ENCODE results near the gene MID1.

MID1 gene

DNA sequence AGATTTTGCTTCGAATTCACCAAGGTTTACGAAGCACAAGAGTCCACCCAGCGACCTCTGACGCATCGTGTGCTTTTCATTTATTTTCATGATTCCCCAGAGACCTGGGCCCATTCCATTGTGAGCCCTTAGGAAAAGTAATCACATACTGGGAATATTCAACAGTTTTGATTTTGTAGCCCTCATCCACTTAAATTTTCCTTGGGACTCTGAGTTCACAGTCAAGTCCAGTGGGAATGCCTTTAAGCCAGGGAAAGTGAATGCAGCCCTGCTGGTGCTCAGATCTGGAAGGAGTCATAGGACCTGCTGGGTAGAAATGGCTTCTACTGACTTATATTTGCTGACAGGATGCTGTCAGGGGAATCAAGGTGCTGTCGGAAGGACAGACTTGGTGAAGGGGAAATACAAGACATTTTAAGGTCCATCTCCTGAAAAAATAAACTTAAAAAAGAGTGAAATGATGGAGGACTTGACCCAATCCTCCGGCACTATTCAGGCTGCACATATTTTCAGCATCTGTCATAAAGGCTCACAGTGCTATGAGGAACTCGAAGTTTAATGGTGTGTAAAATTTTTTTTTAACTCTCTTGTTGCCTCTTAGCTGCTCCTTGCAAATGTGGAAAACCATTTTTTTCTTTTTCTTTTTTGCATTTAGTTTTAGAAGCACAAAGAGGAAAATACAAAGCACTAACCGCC is 204.9 kb downstream of the MID1 start:
- Histone ChIP-seq H3K4me2 (ENCODE audit: low read length) (no peak overlapping the region), H2AFZ (ENCODE audit: low read depth, low read length) (no peak overlapping the region), H3K9ac (ENCODE audit: low read length) (no peak overlapping the region), H3K9me3 (ENCODE audit: insufficient read depth, low read length) (no peaks in the 10 kb centered on the region), H4K20me1 (ENCODE audit: insufficient read depth, low read length) (no peaks in the 10 kb centered on the region), H3K27me3 (ENCODE audit: low read depth, low read length) (no peaks in the 10 kb centered on the region), H3K79me2 (ENCODE audit: low read length) (no peaks in the 10 kb centered on the region), H3K36me3 (replicated peaks; ENCODE audit: low read depth, low read length) (no peaks in the 10 kb centered on the region), H3K4me3 (ENCODE audit: low read length) (no peak overlapping the region), H3K4me1 (ENCODE audit: low read length) (no peaks in the 10 kb centered on the region), H3K27ac (ENCODE audit: low read length) (no peak overlapping the region)
- TF ChIP-seq, protein P1, sequence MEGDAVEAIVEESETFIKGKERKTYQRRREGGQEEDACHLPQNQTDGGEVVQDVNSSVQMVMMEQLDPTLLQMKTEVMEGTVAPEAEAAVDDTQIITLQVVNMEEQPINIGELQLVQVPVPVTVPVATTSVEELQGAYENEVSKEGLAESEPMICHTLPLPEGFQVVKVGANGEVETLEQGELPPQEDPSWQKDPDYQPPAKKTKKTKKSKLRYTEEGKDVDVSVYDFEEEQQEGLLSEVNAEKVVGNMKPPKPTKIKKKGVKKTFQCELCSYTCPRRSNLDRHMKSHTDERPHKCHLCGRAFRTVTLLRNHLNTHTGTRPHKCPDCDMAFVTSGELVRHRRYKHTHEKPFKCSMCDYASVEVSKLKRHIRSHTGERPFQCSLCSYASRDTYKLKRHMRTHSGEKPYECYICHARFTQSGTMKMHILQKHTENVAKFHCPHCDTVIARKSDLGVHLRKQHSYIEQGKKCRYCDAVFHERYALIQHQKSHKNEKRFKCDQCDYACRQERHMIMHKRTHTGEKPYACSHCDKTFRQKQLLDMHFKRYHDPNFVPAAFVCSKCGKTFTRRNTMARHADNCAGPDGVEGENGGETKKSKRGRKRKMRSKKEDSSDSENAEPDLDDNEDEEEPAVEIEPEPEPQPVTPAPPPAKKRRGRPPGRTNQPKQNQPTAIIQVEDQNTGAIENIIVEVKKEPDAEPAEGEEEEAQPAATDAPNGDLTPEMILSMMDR (IDR thresholded peaks at IDR 0.05; ENCODE audit: low read depth, low read length), result no peak
- no peak for TF ChIP-seq EZH2phosphoT487 (IDR thresholded peaks at IDR 0.05; ENCODE audit: low read depth)

DNA sequence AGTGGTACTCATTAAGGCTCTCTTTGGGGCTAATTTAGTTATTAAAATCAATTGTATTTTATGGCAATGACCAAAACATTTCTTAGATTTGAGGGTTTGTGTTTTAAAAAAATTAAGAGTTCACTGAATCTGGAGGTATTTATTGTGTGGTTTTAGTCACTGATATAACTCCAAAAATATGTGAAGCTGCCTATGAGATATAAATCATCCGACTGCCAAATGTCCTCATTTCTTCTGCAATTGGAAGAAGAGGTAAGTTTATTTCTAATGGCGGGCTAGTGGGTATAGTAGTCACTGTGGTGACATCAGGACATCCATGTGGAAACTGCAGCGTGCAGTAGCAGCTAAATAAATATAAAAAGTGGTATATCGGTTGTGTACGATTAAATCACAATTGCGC is 205.5 kb downstream of the MID1 start:
- Histone ChIP-seq H3K27me3 (ENCODE audit: low read depth, low read length) (no peaks in the 10 kb centered on the region), H3K4me1 (ENCODE audit: low read length) (no peaks in the 10 kb centered on the region), H3K4me2 (ENCODE audit: low read length) (no peak overlapping the region), H4K20me1 (ENCODE audit: insufficient read depth, low read length) (no peaks in the 10 kb centered on the region), H3K27ac (ENCODE audit: low read length) (no peak overlapping the region), H3K9me3 (ENCODE audit: insufficient read depth, low read length) (no peaks in the 10 kb centered on the region), H3K9ac (ENCODE audit: low read length) (no peak overlapping the region), H2AFZ (ENCODE audit: low read depth, low read length) (no peak overlapping the region), H3K36me3 (replicated peaks; ENCODE audit: low read depth, low read length) (no peaks in the 10 kb centered on the region), H3K79me2 (ENCODE audit: low read length) (no peaks in the 10 kb centered on the region), H3K4me3 (ENCODE audit: low read length) (no peak overlapping the region)
- TF ChIP-seq EZH2phosphoT487 (IDR thresholded peaks at IDR 0.05; ENCODE audit: low read depth), result no peak
- TF ChIP-seq, protein P1 (IDR thresholded peaks at IDR 0.05; ENCODE audit: low read depth, low read length), result no peak

DNA sequence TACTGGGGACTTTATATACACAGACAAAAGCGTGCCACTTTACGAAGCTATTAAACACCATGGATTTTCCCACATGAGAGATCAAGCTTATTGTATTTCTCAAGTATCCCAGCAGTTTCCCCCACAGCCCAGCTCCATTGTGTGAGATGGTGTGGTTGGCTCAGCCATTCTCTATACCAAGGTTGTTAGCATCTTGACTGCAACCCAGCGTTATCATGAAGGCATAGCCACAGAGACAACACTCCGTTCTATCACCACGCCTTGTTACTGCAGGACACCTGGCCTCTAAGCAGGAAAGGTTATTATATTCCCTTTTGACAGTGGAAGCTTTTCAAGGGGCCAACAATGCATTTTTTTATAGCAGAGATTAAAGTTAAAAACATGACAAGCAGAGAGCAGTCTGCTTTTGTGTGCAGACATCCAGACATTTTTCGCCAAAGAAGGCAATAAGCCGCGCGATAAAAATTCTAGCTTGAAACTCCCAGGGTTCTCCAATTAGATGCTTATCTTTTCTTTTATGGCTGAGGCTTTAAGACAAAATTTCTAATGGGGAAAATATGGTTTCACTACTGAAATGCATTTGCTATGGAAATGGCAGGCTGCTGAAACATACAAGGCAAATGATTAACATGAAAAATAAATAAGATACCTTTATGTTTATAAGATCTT is 206.1 kb downstream of the MID1 start:
- TF ChIP-seq EZH2phosphoT487 (IDR thresholded peaks at IDR 0.05; ENCODE audit: low read depth), result no peak
- TF ChIP-seq, protein P1 (IDR thresholded peaks at IDR 0.05; ENCODE audit: low read depth, low read length), result no peak
- Histone ChIP-seq H3K27ac (ENCODE audit: low read length) (no peak overlapping the region), H3K9me3 (ENCODE audit: insufficient read depth, low read length) (no peaks in the 10 kb centered on the region), H3K4me3 (ENCODE audit: low read length) (no peak overlapping the region), H3K4me1 (ENCODE audit: low read length) (no peaks in the 10 kb centered on the region), H3K9ac (ENCODE audit: low read length) (no peak overlapping the region), H3K79me2 (ENCODE audit: low read length) (no peaks in the 10 kb centered on the region), H3K36me3 (replicated peaks; ENCODE audit: low read depth, low read length) (no peaks in the 10 kb centered on the region), H2AFZ (ENCODE audit: low read depth, low read length) (no peak overlapping the region), H3K27me3 (ENCODE audit: low read depth, low read length) (no peaks in the 10 kb centered on the region), H3K4me2 (ENCODE audit: low read length) (no peak overlapping the region), H4K20me1 (ENCODE audit: insufficient read depth, low read length) (no peaks in the 10 kb centered on the region)

DNA sequence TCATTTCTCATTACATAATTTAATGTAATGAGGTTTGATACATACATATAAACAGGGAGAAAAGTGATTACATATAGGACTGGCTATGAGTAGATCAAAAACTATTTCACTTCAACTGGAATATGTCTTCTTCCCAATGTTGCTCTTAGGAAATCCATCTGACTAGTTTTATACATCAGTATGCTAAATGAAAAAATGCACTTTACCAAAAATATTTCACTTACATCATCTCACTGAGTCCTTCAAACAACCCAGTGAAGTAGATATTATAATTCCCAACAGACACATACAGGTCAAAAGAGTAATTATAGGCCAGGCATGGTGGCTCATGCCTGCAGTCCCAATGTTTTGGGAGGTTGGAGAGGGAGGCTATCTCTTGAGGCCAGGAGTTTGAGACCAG is 215.9 kb downstream of the MID1 start:
- Histone ChIP-seq H3K79me2 (ENCODE audit: low read length) (no peaks in the 10 kb centered on the region), H3K9ac (ENCODE audit: low read length) (no peak overlapping the region), H3K4me3 (ENCODE audit: low read length) (no peak overlapping the region), H3K27me3 (ENCODE audit: low read depth, low read length) (0 out of 2 replicates have a peak, but pooled peaks cover 3% of the 10 kb centered on the region), H2AFZ (ENCODE audit: low read depth, low read length) (no peak overlapping the region), H3K9me3 (ENCODE audit: insufficient read depth, low read length) (no peaks in the 10 kb centered on the region), H3K4me2 (ENCODE audit: low read length) (no peak overlapping the region), H3K4me1 (ENCODE audit: low read length) (no peaks in the 10 kb centered on the region), H3K27ac (ENCODE audit: low read length) (no peak overlapping the region), H3K36me3 (replicated peaks; ENCODE audit: low read depth, low read length) (no peaks in the 10 kb centered on the region), H4K20me1 (ENCODE audit: insufficient read depth, low read length) (no peaks in the 10 kb centered on the region)
- TF ChIP-seq, protein P1 (IDR thresholded peaks at IDR 0.05; ENCODE audit: low read depth, low read length), result no peak
- no peak for TF ChIP-seq EZH2phosphoT487 (IDR thresholded peaks at IDR 0.05; ENCODE audit: low read depth)
